IMR-90 (cell line): Measurements from ENCODE around the gene RGS3. TPM values are rescaled to one million over a fixed set of nuclear protein-coding genes. Genes with fewer than 3 reads are reported as not detected.

Source experiments
- ATAC-seq: fragments of 200-7000 bp; cut with Tn5 transposase; 2 replicates; pipeline ENCODE4 v1.9.1; 2020; ENCODE audit warnings: low read depth, mild to moderate bottlenecking, moderate library complexity
- BruUV-seq: library from RNA; stranded (reverse); fragments of 400-500 nt; replicated peaks from 2 replicates; lab custom pipeline; 2021; lab: Mats Ljungman, UMichigan
- CTCF ChIA-PET: fragments of 300-600 bp; formaldehyde crosslinking; extraction: SDS; loops from one replicate; lab custom pipeline; 2021; ENCODE audit warnings: antibody characterized with exemption; lab: Yijun Ruan, JAX
- POLR2A ChIA-PET: fragments of 300-600 bp; sonication (Branson Sonifier 250); formaldehyde crosslinking; loops from one replicate; lab custom pipeline; 2022; ENCODE audit warnings: antibody characterized with exemption; ENCODE audit not compliant: unreplicated experiment; lab: Charles Lee
- DNase-seq: peaks from one replicate; pipeline ENCODE4 v3.0.0; 2013
- H2AFZ ChIP-seq: replicated peaks from 2 replicates; pipeline ENCODE3; 2013; ENCODE audit warnings: low read length, mild to moderate bottlenecking; ENCODE audit not compliant: poor library complexity
- H2AK5ac ChIP-seq: 2 replicates; pipeline ENCODE4 v1.6.1; 2013; ENCODE audit warnings: low read depth, low read length, inconsistent platforms
- H2AK9ac ChIP-seq: replicated peaks from 2 replicates; pipeline ENCODE3; 2013; ENCODE audit warnings: mild to moderate bottlenecking, low read depth, low read length, moderate library complexity; ENCODE audit not compliant: poor library complexity
- H2BK120ac ChIP-seq: 2 replicates; pipeline ENCODE4 v1.6.1; 2013; ENCODE audit warnings: low read depth, low read length, inconsistent platforms
- H2BK15ac ChIP-seq: 3 replicates; pipeline ENCODE4 v1.6.1; 2013; ENCODE audit warnings: low read depth, low read length, inconsistent platforms
- H2BK20ac ChIP-seq: 2 replicates; pipeline ENCODE4 v1.6.1; 2013; ENCODE audit warnings: low read depth, mild to moderate bottlenecking, inconsistent platforms, low read length, moderate library complexity
- H2BK5ac ChIP-seq: 2 replicates; pipeline ENCODE4 v1.6.1; 2013; ENCODE audit warnings: mild to moderate bottlenecking, low read depth, low read length, inconsistent platforms; ENCODE audit not compliant: poor library complexity, severe bottlenecking
- H3K14ac ChIP-seq: replicated peaks from 2 replicates; pipeline ENCODE4 v1.6.1; 2013; ENCODE audit warnings: low read depth, low read length, inconsistent platforms
- H3K18ac ChIP-seq: 2 replicates; pipeline ENCODE4 v1.6.1; 2013; ENCODE audit warnings: low read depth, low read length, control low read depth
- H3K23ac ChIP-seq: 2 replicates; pipeline ENCODE4 v1.6.1; 2013; ENCODE audit warnings: low read depth, low read length, inconsistent platforms
- H3K27ac ChIP-seq: 2 replicates; pipeline ENCODE4 v1.5.1; 2013; ENCODE audit warnings: mild to moderate bottlenecking, control low read depth, low read length; ENCODE audit not compliant: insufficient read depth
- H3K27me3 ChIP-seq: 2 replicates; pipeline ENCODE4 v1.6.1; 2013; ENCODE audit warnings: low read length; ENCODE audit not compliant: control insufficient read depth, insufficient read depth
- H3K36me3 ChIP-seq: 2 replicates; pipeline ENCODE4 v1.6.1; 2013; ENCODE audit warnings: low read length, mixed read lengths; ENCODE audit not compliant: control insufficient read depth, insufficient read depth
- H3K4ac ChIP-seq: 2 replicates; pipeline ENCODE4 v1.6.1; 2013; ENCODE audit warnings: low read depth, low read length, inconsistent platforms
- H3K4me1 ChIP-seq: 2 replicates; pipeline ENCODE4 v1.6.1; 2013; ENCODE audit warnings: low read length, mixed read lengths; ENCODE audit not compliant: control insufficient read depth, insufficient read depth
- H3K4me2 ChIP-seq: 2 replicates; pipeline ENCODE4 v1.6.1; 2013; ENCODE audit warnings: low read depth, mild to moderate bottlenecking, control low read depth, low read length, moderate library complexity
- H3K4me3 ChIP-seq: 2 replicates; pipeline ENCODE4 v1.5.1; 2013; ENCODE audit warnings: low read depth, mild to moderate bottlenecking, control low read depth, low read length, moderate library complexity; ENCODE audit not compliant: insufficient read depth
- H3K56ac ChIP-seq: 2 replicates; pipeline ENCODE4 v1.6.1; 2013; ENCODE audit warnings: low read length, inconsistent platforms; ENCODE audit not compliant: insufficient read depth; ENCODE audit errors: extremely low read depth
- H3K79me1 ChIP-seq, 2 experiments: 2 replicates each; pipeline ENCODE4 v1.6.1; 2013; ENCODE audit warnings: low read length in 2 of 2, inconsistent platforms in 1 of 2, low read depth in 1 of 2
- H3K9ac ChIP-seq: 2 replicates; pipeline ENCODE4 v1.6.1; 2013; ENCODE audit warnings: low read depth, low read length, control low read depth
- H3K9me1 ChIP-seq: 2 replicates; pipeline ENCODE4 v1.6.1; 2013; ENCODE audit warnings: low read length, inconsistent platforms; ENCODE audit not compliant: insufficient read depth
- H3K9me3 ChIP-seq: 2 replicates; pipeline ENCODE4 v1.6.1; 2013; ENCODE audit warnings: low read length; ENCODE audit not compliant: control insufficient read depth, insufficient read depth
- H4K20me1 ChIP-seq: 2 replicates; pipeline ENCODE4 v1.6.1; 2013; ENCODE audit warnings: low read length, inconsistent platforms; ENCODE audit not compliant: insufficient read depth
- H4K5ac ChIP-seq: 2 replicates; pipeline ENCODE4 v1.6.1; 2013; ENCODE audit warnings: mild to moderate bottlenecking, low read depth, low read length, control low read depth
- H4K8ac ChIP-seq, 2 experiments: 2 replicates each; pipeline ENCODE4 v1.6.1; 2013; ENCODE audit warnings: low read depth in 2 of 2, low read length in 2 of 2, control low read depth in 1 of 2, inconsistent platforms in 1 of 2
- H4K91ac ChIP-seq: 2 replicates; pipeline ENCODE4 v1.6.1; 2013; ENCODE audit warnings: low read depth, low read length, inconsistent platforms; ENCODE audit not compliant: insufficient read depth
- BHLHE40 ChIP-seq: fragments of 150-350 bp; IDR thresholded peaks from 2 replicates; pipeline ENCODE4 v1.6.1; 2016; ENCODE audit warnings: mild to moderate bottlenecking, low read depth, low read length
- CEBPB ChIP-seq: IDR thresholded peaks from 2 replicates; pipeline ENCODE4 v1.6.1; 2012; ENCODE audit warnings: low read depth, low read length, improper control_type of control experiment
- CHD1 ChIP-seq: IDR thresholded peaks from 2 replicates; pipeline ENCODE4 v1.6.1; 2012; ENCODE audit warnings: low read depth, low read length, improper control_type of control experiment
- CTCF ChIP-seq: conservative IDR thresholded peaks from 2 replicates; pipeline ENCODE4 v1.5.1; 2012; ENCODE audit warnings: mild to moderate bottlenecking, low read depth, low read length, improper control_type of control experiment
- MXI1 ChIP-seq: IDR thresholded peaks from 2 replicates; pipeline ENCODE4 v1.6.1; 2012; ENCODE audit warnings: low read depth, mild to moderate bottlenecking, low read length, moderate library complexity, borderline replicate concordance
- NFE2L2 ChIP-seq: fragments of 150-350 bp; IDR thresholded peaks from 2 replicates; pipeline ENCODE4 v1.6.1; 2016; ENCODE audit warnings: low read depth, mild to moderate bottlenecking, low read length
- POLR2A ChIP-seq: IDR thresholded peaks from 2 replicates; pipeline ENCODE4 v1.6.1; 2012; ENCODE audit warnings: mild to moderate bottlenecking, low read depth, low read length
- RAD21 ChIP-seq: IDR thresholded peaks from 2 replicates; pipeline ENCODE4 v1.6.1; 2012; ENCODE audit warnings: low read length, improper control_type of control experiment
- RCOR1 ChIP-seq: IDR thresholded peaks from 2 replicates; pipeline ENCODE4 v1.6.1; 2012; ENCODE audit warnings: mild to moderate bottlenecking, low read length, improper control_type of control experiment; ENCODE audit not compliant: insufficient replicate concordance
- RFX5 ChIP-seq: IDR thresholded peaks from 2 replicates; pipeline ENCODE4 v1.8.0; 2012; ENCODE audit warnings: low read depth, mild to moderate bottlenecking, low read length, moderate library complexity
- SMC3 ChIP-seq: fragments of 150-350 bp; IDR thresholded peaks from 2 replicates; pipeline ENCODE4 v1.6.1; 2016; ENCODE audit warnings: low read depth, mild to moderate bottlenecking, antibody characterized with exemption, low read length, moderate library complexity
- USF2 ChIP-seq: fragments of 150-350 bp; IDR thresholded peaks from 2 replicates; pipeline ENCODE4 v1.6.1; 2017; ENCODE audit warnings: mild to moderate bottlenecking, antibody characterized with exemption, low read length, low read depth
- WGBS, 2 experiments: methylation state at CpG; one replicate each; pipeline versions ENCODE4 v1.1.5 to v1.1.7; 2013; ENCODE audit warnings: missing lambda C conversion rate in 2 of 2; ENCODE audit not compliant: insufficient read length in 1 of 2; ENCODE audit errors: extremely low coverage in 2 of 2; 5-methylcytosine and 5-hydroxymethylcytosine counted together
- dilution Hi-C: fragments of 300-500 bp; cut with HindIII; formaldehyde crosslinking; loops from one replicate; pipeline ENCODE4 v1.14.3; 2018; ENCODE audit warnings: low sequenced_read_pairs; ENCODE audit not compliant: unreplicated experiment
- in situ Hi-C: fragments of 300-500 bp; cut with MboI; formaldehyde crosslinking; loops from 3 replicates; pipeline ENCODE4 v1.14.3; 2019; ENCODE audit warnings: low sequenced_read_pairs, inconsistent platforms, mixed read lengths
- intact Hi-C: fragments of 100-400 bp; cut with micrococcal nuclease; formaldehyde crosslinking; loops from 2 replicates; pipeline ENCODE4 v1.10.0; 2022
- polyA plus RNA-seq, 3 experiments: library from polyadenylated mRNA; depleted of rRNA; stranded (reverse); fragments of >200 nt; gene quantifications; 2 replicates each; pipeline ENCODE4 v1.2.3, GENCODE V29; 2012; ENCODE audit warnings: low replicate concordance in 1 of 3
- total RNA-seq: library from RNA; depleted of rRNA; stranded (reverse); fragments of >200 nt; gene quantifications from 2 replicates; pipeline ENCODE4 v1.2.3, GENCODE V29; 2012
- TF ChIP-seq, protein P1 (sequence below): fragments of 150-350 bp; IDR thresholded peaks from 2 replicates; pipeline ENCODE4 v1.6.1; 2016; ENCODE audit warnings: low read depth, mild to moderate bottlenecking, low read length, moderate library complexity, borderline replicate concordance

Gene RGS3
- total and polyA plus RNA-seq, 2 of the 4 experiments (the other 2 are of a cell fraction): 51.8 to 65.6 TPM

DNA sequence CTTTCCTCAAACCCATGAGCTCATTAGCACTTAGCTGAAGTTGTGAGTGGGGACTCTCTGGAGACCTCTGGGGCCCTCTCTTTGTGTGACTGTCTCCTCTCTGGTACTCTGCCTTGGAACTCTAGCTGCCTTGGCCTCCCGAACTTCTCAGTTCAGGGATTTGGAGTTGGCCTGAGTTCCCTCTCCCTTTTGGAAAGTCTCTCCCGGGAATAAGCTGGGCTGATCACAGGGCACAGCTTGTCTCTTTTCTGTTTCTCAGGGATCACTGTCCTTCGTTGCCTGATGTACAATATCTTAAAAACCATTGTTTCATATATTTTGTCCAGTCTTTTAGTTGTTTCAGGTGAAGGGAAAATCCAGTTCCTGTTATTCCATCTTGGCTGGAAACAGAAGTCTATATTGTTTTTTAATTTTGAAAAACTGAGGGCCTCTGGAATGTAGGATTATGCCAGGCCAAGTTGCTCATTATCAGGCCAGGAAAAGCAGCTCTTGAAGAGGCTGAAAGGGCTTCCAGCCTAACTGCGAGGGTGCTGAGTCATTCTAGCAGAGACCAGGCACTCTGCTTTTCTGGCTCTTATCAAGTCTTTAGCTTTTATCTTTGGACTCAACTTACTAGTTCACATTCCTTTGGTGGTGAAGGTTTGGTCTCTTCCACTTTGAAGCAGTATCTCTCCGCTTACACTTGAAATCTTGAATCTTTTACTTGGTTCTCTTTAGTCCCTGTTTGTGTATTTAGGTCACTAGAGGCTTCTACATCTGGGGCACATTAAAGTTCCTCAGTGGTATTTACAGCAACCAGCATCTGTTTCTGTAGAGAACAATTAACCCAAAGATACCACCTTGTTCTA, 8.4 kb upstream of the RGS3 start:
- Histone ChIP-seq H4K5ac (peak overlapping the region; percentile 100), H3K27ac (peak overlapping the region; percentile 100), H3K9me1 (peaks cover 7% of the 10 kb centered on the region; the same call in 1 of the 2 replicates), H3K27me3 (no peaks in the 10 kb centered on the region), H3K4ac (peak overlapping the region; percentile 93), H3K56ac (peak overlapping the region; percentile 80), H3K14ac (peak overlapping the region; percentile 57), H4K20me1 (no peaks in the 10 kb centered on the region), H3K4me1 (peaks cover 15% of the 10 kb centered on the region), H3K4me3 (no peak overlapping the region), H2BK20ac (peak overlapping the region; percentile 94), H2AK9ac (peak overlapping the region; percentile 7), H2BK15ac (peak overlapping the region; percentile 88), H4K8ac (peak overlapping the region; percentile 93 to 94), H3K36me3 (no peaks in the 10 kb centered on the region), H4K91ac (peak overlapping the region; percentile 96), H3K23ac (peak overlapping the region; percentile 85), H3K4me2 (peak overlapping the region; percentile 48), H2AFZ (peak overlapping the region; percentile 68), H3K9me3 (no peaks in the 10 kb centered on the region), H2AK5ac (peak overlapping the region; percentile 76), H3K79me1 (no peaks in the 10 kb centered on the region), H3K18ac (peak overlapping the region; percentile 100), H3K9ac (peak overlapping the region; percentile 68), H2BK5ac (peak overlapping the region; percentile 98), H2BK120ac (peak overlapping the region; percentile 98)
- no TSS peak for BruUV-seq
- DNase-seq: peak; percentile 93
- in situ Hi-C loops (loop anchor here (5.0 kb wide), 1 partner anchor 127 kb away; no protein-coding TSS in a partner anchor), dilution Hi-C loops (no loop called here), intact Hi-C loops (loop anchor here (1.0 to 5.0 kb wide), 4 partner anchors 30 to 136 kb away; no protein-coding TSS in a partner anchor)
- no CpG with 5 or more reads among the region's 5 CpGs for WGBS, 2 experiments
- POLR2A ChIA-PET: interaction anchor here (1.1 kb wide), 1 partner anchor 146 kb away, joined by 3 read pairs; no protein-coding TSS in a partner anchor
- ATAC-seq: peak; percentile 92
- CTCF ChIA-PET: interaction anchor here (1.0 to 2.3 kb wide), 6 partner anchors 9 to 203 kb away, joined by 4 to 10 read pairs (median 8); no protein-coding TSS in a partner anchor
- no peak for TF ChIP-seq RCOR1
- no peak for TF ChIP-seq CEBPB
- TF ChIP-seq, protein P1, sequence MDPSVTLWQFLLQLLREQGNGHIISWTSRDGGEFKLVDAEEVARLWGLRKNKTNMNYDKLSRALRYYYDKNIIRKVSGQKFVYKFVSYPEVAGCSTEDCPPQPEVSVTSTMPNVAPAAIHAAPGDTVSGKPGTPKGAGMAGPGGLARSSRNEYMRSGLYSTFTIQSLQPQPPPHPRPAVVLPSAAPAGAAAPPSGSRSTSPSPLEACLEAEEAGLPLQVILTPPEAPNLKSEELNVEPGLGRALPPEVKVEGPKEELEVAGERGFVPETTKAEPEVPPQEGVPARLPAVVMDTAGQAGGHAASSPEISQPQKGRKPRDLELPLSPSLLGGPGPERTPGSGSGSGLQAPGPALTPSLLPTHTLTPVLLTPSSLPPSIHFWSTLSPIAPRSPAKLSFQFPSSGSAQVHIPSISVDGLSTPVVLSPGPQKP: no peak
- no peak for TF ChIP-seq BHLHE40
- peak; percentile 95 for TF ChIP-seq NFE2L2
- no peak for TF ChIP-seq MXI1
- no peak for TF ChIP-seq CHD1
- 0 out of 2 replicates have a peak, but pooled peaks have one; percentile 36 for TF ChIP-seq POLR2A
- no peak for TF ChIP-seq USF2
- 0 out of 2 replicates have a peak, but pooled peaks have one; percentile 11 for TF ChIP-seq RAD21
- no peak for TF ChIP-seq CTCF
- TF ChIP-seq SMC3: no peak
- TF ChIP-seq RFX5: no peak
